ENCODE results near the gene RPAP3.

DNA sequence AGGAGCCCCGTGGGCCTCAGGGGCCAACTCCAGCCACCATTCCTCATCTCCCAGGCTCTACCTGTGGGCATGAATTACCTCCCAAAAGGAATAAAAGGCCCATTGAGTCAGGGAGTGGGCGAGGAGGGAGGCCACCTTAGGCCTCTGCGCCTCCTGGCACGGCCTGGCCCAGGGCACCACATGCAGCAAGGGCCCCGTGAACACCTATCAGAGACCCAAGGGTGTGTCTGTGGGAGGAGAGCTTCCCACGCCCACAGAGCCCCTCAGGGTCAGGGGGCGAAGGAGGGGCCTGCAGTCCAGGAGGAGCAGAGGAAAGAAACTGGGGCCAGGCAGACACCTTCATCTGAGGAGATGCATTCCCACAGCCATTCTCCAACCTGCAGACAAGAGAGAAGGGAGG lies 40.7 kb upstream of the RPAP3 start:
- TF ChIP-seq POLR2A (IDR thresholded peaks at IDR 0.05): no peak
- TF ChIP-seq, protein P1, sequence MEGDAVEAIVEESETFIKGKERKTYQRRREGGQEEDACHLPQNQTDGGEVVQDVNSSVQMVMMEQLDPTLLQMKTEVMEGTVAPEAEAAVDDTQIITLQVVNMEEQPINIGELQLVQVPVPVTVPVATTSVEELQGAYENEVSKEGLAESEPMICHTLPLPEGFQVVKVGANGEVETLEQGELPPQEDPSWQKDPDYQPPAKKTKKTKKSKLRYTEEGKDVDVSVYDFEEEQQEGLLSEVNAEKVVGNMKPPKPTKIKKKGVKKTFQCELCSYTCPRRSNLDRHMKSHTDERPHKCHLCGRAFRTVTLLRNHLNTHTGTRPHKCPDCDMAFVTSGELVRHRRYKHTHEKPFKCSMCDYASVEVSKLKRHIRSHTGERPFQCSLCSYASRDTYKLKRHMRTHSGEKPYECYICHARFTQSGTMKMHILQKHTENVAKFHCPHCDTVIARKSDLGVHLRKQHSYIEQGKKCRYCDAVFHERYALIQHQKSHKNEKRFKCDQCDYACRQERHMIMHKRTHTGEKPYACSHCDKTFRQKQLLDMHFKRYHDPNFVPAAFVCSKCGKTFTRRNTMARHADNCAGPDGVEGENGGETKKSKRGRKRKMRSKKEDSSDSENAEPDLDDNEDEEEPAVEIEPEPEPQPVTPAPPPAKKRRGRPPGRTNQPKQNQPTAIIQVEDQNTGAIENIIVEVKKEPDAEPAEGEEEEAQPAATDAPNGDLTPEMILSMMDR (IDR thresholded peaks at IDR 0.05): no peak
- no peak for TF ChIP-seq POLR2AphosphoS5 (IDR thresholded peaks at IDR 0.05)
